HL-60 (cell line): ENCODE data around the gene SHE.

ENCODE experiments used
- DNase-seq, 2 experiments: peaks; one replicate each; pipeline ENCODE4 v3.0.0-alpha.2; 2010 to 2020; ENCODE audit warnings: low read depth in 1 of 2, low spot score in 1 of 2
- H3K27ac ChIP-seq: fragments of 250-450 bp; sonication (Bioruptor Pico); replicated peaks from 2 replicates; pipeline ENCODE4 v1.5.1; 2020; ENCODE audit warnings: mild to moderate bottlenecking, moderate library complexity
- H3K27me3 ChIP-seq: fragments of 250-450 bp; sonication (Bioruptor Pico); 2 replicates; pipeline ENCODE4 v1.5.1; 2021; ENCODE audit warnings: mild to moderate bottlenecking, moderate library complexity; ENCODE audit not compliant: insufficient read depth, poor library complexity, severe bottlenecking
- H3K4me3 ChIP-seq: replicated peaks from 2 replicates; pipeline ENCODE4 v1.5.1; 2011; ENCODE audit warnings: mild to moderate bottlenecking, control low read depth, low read length; ENCODE audit not compliant: insufficient read depth
- GABPA ChIP-seq: IDR thresholded peaks from 2 replicates; pipeline ENCODE4 v1.6.1; 2012; ENCODE audit warnings: low read depth
- POLR2AphosphoS5 ChIP-seq: IDR thresholded peaks from 2 replicates; pipeline ENCODE4 v1.6.1; 2012; ENCODE audit warnings: low read depth
- SPI1 ChIP-seq: IDR thresholded peaks from 2 replicates; pipeline ENCODE4 v1.6.1; 2012; ENCODE audit warnings: low read depth, mild to moderate bottlenecking, borderline replicate concordance
- TF ChIP-seq, protein P1 (sequence below): IDR thresholded peaks from one replicate; pipeline ENCODE4 v1.5.1; 2011; ENCODE audit warnings: low read length, control low read depth, inconsistent platforms; ENCODE audit not compliant: insufficient read depth
- TF ChIP-seq, protein P2 (sequence below): IDR thresholded peaks from 2 replicates; pipeline ENCODE4 v1.6.1; 2012; ENCODE audit warnings: low read depth; ENCODE audit not compliant: insufficient replicate concordance

SHE gene

DNA sequence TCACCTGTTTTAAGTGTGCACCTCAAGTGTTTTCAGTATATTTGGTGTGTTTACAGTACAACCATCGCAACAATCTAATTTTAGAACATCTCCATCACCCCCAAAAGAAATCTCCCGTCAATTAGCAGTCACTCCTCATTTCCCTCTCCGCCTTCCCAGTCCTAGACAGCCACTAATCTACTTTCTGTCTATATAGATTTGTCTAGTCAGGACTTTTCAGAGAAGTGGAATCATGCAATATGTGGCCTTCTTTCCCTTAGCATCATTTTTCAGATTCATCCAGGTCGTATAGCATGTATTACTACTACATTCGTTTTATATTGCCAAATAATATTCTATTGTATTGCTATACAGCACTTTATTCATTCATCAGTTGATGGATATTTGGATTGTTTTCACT lies 1.7 kb upstream of the SHE start:
- no peak for DNase-seq
- no peak for TF ChIP-seq SPI1
- TF ChIP-seq, protein P1, sequence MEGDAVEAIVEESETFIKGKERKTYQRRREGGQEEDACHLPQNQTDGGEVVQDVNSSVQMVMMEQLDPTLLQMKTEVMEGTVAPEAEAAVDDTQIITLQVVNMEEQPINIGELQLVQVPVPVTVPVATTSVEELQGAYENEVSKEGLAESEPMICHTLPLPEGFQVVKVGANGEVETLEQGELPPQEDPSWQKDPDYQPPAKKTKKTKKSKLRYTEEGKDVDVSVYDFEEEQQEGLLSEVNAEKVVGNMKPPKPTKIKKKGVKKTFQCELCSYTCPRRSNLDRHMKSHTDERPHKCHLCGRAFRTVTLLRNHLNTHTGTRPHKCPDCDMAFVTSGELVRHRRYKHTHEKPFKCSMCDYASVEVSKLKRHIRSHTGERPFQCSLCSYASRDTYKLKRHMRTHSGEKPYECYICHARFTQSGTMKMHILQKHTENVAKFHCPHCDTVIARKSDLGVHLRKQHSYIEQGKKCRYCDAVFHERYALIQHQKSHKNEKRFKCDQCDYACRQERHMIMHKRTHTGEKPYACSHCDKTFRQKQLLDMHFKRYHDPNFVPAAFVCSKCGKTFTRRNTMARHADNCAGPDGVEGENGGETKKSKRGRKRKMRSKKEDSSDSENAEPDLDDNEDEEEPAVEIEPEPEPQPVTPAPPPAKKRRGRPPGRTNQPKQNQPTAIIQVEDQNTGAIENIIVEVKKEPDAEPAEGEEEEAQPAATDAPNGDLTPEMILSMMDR: no peak
- no peak for TF ChIP-seq POLR2AphosphoS5
- TF ChIP-seq, protein P2, sequence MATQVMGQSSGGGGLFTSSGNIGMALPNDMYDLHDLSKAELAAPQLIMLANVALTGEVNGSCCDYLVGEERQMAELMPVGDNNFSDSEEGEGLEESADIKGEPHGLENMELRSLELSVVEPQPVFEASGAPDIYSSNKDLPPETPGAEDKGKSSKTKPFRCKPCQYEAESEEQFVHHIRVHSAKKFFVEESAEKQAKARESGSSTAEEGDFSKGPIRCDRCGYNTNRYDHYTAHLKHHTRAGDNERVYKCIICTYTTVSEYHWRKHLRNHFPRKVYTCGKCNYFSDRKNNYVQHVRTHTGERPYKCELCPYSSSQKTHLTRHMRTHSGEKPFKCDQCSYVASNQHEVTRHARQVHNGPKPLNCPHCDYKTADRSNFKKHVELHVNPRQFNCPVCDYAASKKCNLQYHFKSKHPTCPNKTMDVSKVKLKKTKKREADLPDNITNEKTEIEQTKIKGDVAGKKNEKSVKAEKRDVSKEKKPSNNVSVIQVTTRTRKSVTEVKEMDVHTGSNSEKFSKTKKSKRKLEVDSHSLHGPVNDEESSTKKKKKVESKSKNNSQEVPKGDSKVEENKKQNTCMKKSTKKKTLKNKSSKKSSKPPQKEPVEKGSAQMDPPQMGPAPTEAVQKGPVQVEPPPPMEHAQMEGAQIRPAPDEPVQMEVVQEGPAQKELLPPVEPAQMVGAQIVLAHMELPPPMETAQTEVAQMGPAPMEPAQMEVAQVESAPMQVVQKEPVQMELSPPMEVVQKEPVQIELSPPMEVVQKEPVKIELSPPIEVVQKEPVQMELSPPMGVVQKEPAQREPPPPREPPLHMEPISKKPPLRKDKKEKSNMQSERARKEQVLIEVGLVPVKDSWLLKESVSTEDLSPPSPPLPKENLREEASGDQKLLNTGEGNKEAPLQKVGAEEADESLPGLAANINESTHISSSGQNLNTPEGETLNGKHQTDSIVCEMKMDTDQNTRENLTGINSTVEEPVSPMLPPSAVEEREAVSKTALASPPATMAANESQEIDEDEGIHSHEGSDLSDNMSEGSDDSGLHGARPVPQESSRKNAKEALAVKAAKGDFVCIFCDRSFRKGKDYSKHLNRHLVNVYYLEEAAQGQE: no peak
- no peak for TF ChIP-seq GABPA
- H3K4me3 ChIP-seq: no peak overlapping the region
- no peak overlapping the region for H3K27ac ChIP-seq
- H3K27me3 ChIP-seq: peaks cover 55% of the 10 kb centered on the region

DNA sequence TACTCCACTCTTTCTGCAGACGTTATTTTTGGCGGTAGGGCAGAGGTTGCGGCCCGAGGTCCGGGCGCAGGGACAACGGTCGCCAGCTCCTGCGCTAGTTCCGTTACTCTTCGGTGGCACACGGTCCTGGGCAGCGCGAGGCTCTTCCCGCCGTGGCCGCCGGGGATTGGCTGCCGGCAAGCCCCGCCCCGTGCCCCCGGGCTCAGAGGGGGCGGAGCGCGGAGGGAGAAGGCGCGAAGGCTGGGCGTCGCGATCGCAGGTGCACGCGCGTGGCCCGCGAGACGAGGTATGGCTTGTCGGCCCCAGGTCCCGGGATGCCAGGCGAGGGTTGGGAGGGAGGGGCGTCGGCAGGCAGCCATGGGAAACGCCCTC lies 518 bp upstream of the SHE start:
- Histone ChIP-seq H3K27ac (no peak overlapping the region), H3K27me3 (peaks cover 55% of the 10 kb centered on the region), H3K4me3 (no peak overlapping the region)
- no peak for DNase-seq
- TF ChIP-seq SPI1: no peak
- TF ChIP-seq, protein P1: no peak
- TF ChIP-seq, protein P2: no peak
- TF ChIP-seq GABPA: no peak
- TF ChIP-seq POLR2AphosphoS5: no peak

DNA sequence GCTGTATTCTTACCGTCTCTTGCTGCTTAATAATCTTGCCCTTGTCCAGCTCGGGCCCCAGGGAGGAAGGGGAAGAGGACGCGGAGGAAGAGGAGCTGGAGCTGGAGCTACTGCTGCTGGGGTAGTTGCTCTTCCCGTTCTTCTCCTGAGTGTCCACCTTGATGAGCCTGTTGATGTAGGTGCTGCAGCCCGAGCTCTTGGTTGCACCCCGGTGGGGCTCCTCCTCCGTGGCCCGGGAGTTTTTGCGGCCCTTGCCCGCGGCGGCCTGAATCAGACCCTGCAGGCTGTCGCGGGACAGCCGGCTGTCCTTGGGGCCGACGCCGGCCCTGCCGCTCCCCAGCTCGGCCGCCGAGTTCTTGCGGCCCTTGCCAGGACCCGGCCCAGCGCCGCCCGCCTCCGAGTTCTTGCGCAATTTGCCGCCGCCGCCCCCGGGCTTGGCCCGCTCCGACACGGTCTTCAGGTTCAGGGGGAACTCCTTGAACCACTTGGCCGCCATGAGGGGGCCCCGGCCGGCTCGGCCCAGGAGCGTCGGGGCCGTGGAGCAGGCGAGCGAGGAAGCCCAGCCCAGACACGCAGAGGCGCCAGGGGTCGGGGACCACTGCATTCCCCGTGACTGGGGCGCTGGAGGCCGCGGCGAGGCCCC lies 668 bp downstream of the SHE start:
- DNase-seq: no peak
- TF ChIP-seq, protein P2: no peak
- TF ChIP-seq POLR2AphosphoS5 (no peak), GABPA (no peak), SPI1 (no peak)
- TF ChIP-seq, protein P1: no peak
- Histone ChIP-seq H3K27me3 (peaks cover 53% of the 10 kb centered on the region), H3K4me3 (no peak overlapping the region), H3K27ac (no peak overlapping the region)
